Activated CD4-positive, alpha-beta T cell treated with anti-CD3 and anti-CD28 coated beads, Interleukin-2, amount 50 U/mL, for 1 hour (primary cell): ENCODE data around the gene TMEM252.

Source experiments
- DNase-seq: peaks from one replicate; pipeline ENCODE4 v3.0.0-alpha.2; 2020

Gene TMEM252, protein sequence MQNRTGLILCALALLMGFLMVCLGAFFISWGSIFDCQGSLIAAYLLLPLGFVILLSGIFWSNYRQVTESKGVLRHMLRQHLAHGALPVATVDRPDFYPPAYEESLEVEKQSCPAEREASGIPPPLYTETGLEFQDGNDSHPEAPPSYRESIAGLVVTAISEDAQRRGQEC

DNA sequence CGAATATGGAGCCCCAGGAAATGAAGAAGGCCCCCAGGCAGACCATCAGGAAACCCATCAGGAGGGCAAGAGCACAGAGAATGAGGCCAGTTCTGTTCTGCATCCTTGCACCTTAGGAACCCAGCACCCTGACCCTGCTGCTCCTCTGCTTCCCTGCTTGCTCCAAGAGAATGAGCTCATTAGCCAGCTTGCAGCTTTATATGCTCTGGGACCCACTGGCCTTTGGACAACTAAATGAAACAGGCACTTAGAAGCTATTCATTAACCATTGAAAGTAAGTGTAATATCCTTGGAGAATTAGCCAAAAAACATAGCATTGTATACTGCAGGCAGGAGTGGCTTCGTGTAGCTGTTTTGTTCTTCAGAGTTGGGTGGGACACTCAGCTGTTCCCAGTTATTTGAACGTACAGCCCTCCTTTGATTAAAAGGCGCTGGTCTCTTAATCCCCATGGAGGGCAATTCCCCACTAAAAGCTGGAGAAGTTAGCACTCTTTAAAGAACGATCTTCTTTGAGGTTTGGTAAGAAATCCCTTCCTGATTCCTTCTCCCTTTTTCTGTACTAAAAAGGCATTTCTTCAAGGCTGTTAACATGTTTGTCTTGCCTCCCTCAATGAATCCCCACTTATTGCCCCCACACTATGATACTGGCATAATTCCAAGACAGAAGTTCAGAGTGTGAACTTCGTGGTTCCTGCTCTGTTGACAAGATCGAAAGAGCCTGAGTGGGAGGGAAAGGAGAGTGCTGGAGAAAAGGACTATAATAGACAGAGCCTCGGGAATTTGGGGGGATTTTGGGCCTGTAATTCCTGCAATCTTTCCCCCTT, at the start of gene TMEM252:
Gene TMEM252 (minus strand): TSS at position 172 of the 824 bp plus-strand sequence. CDS start 69 bp downstream, at position 103.
- no peak for DNase-seq

DNA sequence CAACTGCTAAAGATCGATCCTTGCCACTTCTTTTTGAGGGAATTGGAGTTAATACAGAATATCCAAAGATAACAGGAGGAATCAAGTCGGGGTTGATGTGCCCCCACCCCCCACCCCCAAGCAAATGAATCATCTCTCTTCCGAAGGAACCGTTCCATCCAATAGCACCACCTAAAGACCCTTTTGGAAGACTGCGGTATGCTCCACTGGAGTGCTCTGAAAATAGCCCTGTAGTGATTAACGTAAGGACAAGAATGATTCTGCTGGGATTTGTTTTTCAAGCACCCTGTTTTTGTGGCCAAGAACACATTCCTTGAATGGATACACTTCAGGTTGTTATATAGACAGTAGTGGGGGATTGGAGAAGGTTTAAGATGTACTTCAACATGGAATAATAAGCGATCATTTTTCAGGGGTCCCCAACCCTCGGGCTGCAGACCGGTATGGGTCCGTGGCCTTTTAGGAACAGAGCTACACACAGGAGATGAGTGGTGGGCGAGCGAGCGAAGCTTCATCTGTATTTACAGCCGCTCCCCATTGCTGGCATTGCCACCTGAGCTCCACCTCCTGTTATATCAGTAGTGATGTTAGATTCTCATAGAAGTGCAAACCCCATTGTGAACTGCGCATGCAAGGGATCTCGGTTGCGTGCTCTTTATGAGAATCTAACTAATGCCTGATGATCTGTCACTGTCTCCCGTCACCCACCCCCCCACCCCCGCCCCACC, 44.5 kb upstream of the TMEM252 start:
- no peak for DNase-seq

DNA sequence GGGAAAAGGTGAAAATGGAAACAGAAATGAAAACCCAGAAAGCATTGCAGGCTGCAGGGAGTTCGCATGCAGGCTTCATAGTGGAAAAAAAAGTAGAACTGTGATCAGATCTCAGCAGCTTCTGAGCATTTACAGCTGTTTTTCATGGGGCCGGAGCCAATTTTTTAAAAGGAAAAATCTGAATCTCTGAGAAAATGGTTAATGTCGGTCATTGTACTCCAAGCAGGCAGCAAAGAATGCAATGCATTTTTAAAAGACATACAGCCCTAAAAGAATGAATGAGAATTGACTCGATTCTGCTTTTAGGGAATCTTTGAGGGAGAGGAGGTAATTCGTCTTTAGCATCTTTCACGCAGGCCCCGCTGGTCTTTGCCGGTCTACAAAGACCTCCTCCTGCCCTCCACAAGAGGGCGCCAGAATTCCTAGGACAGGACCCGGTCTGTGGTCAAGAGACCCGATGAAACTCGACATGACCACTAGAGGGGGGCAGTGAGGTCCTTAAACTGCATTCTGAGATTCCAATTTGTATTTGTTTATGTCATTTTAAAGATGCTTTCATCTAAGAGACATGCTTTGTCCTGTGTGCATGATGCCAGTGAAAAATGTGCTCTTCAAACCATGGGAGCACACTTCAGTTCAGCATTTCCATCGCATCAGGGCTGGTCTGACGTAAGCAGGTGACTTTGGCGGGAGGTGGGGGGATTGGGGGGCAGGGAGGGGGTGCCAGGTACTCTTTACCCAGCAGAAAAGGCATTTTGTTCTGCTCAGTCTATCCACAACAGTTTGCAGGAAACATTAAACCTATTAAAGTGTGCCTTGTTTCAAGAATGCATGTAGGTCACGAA, 43.7 kb upstream of the TMEM252 start:
- peak; percentile 82 for DNase-seq

DNA sequence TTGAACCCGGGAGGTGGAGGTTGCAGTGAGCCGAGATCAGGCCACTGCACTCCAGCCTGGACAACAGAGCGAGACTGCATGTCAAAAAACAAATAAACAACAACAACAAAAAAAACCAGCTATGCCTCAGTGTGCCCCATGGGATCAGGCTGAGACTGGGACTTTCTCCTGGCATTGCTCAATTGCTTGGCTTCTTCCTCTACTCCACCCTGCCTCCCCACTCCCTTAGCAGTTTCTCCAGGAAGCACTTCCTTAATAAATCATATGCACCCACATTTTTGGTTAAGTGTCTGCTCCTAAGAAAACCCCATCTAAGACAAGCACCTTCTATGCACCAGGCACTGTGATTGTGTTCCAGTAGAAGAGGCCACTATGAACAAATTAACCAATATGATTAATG, 41.0 kb upstream of the TMEM252 start:
- no peak for DNase-seq

DNA sequence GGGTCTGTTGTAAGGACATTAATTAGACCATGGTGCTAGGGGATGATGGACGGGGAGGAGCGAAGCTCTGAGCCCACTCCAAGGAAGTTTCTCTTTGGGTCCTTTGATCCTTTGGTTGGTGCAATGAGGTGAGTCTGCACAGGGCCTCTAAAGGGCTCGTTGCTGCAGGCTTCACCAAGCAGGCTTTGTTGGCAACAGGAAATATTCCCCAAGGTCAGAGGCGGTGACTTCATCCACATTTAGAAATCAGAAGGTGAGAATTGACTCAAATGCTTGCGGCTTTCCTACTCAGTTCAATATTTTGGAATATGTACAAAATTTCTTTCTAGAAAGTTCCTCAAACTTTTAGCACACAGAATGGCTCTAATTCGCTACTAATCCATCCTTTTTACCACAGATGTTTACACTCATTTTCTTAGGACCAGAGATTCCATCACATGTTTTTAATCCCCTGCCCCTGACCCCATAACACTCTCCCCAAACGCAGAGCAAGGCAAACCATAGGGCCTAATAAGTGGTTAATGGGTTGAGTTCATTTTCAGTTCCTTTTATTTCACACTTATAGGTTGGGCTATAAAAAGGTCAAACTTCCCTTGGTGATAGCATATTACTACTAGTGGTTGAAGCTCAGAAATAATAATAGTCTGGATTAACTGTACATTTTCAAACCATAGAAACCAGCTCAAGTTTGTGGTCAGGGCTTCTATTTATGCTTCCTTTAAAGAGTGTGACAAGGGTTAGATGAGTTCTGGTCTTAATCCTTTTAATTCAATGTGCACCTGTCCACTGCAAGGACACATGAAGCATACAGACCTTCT, 37.3 kb upstream of the TMEM252 start:
- no peak for DNase-seq

DNA sequence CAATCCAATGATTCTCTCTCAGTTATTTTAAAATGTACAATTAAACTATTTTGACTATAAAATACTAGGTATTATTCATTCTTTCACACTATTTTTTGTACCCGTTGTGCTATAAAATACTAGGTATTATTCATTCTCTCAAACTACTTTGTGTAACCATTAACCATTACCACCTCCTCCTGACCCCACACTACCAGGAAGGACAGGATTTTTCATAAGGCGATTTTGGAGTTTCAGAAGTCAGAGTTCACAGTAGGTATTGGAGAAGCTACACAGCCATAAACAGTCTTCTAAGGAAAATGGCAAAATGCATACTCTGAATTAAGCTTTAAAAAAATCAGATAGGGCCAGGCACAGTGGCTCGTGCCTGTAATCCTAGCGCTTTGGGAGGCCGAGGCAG, 35.1 kb upstream of the TMEM252 start:
- no peak for DNase-seq

DNA sequence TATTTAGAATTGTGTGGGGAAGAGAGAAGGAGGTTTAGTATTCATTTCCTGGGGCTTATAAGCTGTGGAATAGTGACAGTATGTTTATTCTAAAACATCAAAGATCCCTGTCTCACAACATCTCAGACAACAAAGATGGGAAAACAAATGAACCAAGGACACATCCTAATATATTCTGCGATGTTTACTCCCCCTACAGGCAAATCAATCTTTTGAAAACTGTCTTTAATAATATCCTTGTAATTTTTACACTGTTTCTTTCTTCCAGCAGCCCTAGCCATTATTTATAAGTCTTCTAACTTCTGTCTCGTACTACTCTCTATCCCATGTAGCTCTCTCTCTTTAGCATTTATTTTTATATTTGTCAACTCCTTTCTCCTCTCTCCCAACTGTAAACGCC, 33.5 kb upstream of the TMEM252 start:
- no peak for DNase-seq

DNA sequence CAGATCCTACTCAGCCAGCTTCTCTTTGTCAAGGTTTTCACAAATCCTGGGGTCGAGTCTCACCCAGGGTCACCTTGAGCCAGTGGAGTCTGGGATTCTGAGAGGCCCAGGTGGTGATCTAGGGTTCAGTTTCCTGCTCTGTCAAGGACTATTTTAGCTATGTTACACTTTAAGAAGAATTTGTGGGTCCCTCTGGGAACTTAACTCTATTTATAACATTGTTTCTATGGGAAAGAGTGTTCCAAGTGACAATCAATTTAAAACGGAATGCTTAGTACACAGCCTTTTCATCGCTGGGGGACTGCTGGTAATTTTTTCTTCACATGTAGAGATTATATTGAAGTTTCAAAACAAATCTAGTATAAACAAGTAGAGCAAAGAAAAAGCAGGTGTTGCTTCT, 26.9 kb upstream of the TMEM252 start:
- DNase-seq, result no peak

DNA sequence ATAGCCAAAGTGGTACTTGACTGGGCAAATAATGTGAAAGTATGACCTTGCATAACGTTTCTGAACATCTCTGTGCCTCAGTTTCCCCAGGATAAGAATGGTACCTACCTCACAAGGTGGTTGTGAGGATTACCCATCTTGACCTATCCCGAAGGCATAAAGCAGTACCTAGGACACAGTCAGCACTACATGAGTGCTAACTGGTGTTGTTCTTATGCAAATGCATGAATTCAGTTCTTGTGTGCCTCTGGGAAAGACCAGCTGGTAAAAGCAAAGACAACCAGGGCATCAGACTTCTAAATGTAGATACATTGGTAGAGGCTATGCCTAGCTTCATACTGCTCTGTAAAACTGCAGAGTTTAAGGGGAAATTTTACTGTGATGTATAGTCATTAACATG, 21.8 kb upstream of the TMEM252 start:
- DNase-seq, result no peak

DNA sequence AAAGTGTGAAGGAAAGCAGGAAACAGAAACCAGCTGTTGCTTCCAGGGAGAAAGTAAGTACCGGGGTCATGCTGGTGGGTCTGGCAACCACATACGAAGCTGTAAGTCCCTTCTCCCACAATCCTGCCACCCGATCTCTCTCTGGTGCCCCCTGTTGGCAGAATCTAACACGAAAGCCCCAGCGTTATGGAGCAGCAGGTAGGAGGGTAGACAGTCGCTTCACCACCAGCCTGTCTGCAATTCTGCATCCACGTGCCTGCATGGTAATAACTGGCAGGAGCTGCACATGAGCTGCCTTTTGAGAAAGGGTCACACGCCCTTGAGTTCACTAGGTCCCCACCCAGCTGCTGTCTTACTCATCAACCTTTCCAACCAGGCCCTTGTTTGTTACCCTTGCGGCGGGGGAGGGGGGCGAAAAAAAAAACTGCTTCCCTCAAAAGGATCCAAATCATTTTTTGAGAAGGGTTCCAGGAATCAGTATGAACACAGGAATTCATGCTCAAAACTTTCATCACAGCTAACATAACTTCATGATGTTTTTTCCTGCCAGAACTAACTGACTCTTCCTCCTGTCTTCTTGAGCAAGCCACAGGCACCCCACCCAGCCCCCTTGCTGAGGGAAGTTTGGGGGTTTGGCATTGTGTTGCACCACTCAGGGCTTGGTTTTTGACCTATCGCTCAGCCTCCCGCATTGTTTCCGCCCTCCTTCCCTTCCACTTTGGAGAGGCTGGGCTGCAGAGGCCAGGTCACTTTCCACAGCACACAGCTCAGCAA, 19.6 kb upstream of the TMEM252 start:
- DNase-seq, result peak; percentile 20

DNA sequence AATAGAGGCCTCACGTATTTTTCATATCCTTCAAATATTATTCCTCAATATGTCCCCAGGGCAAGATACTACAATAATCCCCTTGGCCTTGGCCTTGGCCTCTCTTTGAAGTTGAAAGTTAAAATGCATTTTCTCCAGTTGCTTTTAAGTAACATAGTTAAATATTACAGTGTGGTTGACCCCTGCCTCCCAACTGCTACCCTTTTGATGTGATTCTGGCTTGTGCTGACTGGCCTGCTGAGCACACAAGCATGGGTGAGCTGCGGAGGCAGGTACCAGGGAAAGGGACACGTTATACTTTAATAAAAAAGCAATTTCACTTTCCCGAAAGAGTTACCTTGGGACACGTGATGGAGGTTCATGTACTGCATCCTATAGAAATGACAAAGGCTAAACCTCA, 17.9 kb upstream of the TMEM252 start:
- no peak for DNase-seq

DNA sequence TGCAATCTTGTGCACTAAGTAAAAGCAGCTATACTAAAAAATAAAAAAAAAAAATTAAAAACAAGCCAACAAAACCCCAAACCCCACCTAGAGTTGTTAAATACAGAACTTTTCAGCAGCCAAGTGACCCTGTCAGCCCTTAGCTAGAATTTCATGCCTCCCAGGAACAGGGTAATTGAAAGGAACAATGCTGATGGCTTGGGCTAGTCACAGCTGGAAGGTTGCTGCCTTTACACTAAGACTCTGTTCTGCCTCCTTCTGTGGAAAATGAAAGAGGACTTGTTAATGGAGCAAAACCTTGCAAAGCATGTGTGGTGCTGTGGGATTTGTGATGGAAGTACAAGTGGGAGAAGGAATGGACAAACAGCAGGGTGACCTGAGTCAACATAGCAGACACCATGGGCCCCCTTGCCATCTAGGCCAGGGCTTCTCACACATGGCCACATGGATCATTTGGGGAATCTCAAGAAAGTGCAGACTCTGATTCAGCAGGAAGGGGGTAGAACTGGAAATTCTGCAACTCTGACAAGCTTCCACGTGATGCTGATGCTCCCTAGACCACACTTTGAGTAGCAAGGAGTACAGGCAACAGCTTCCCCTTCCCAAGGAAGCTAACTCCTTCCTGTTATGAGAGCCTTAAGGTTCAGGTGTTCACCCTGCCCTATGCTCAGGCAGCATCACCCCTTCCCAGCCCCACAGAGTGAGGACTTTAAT, 14.9 kb upstream of the TMEM252 start:
- no peak for DNase-seq

DNA sequence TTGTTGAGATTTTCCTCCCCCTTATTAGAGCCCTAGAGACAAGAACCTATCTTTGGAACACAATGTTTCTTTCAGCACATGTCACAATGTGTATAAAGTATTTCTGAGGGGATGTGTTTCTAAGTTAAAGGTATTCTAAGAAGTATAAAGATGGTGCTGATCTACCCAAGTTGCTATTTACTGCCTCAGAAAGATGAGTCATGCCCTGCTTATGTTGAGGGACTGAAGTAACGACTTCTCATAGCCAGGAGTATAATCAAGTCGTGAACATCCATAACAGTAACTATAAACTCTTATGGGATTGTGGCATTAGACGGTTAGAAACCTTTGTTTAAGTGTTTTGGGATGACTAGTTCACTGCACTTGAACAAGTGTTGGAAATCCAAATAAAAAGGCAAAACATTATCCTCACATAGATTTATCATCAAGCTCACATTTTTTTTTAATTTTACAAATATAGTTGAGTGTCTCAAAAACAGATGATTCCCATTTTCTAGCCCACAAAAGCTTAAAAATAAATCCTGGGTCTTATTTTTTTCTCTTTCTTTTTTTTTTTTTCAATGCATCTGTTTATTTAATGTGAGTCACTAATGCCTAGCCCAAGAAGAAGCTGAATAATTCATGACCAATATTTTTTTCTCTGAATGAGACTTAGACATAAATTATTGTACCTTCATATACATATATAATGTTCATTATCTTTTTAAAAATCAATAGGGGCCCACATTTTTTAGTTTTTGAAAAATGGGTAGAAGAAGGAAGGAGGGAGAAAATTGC, 12.2 kb upstream of the TMEM252 start:
- DNase-seq, result no peak

DNA sequence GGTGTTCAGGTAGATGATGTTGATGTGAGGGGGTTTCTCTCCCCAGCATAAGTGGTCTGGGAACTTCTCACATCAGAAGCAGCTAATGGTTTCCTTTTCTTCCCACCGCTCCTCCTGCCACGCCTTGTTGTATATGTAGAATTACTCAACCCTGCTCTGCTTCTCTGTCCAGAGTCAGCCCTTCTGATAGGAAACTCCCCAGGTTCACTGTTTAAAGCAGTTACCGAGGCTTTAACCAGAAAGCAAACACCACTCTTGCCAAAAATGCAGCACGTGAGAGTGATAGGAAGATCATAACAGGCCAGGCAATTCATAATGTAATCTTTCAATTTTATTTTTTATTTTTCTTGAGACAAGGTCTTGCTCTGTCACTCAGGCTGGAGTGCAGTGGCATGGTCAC, 10.5 kb upstream of the TMEM252 start:
- DNase-seq, result no peak

DNA sequence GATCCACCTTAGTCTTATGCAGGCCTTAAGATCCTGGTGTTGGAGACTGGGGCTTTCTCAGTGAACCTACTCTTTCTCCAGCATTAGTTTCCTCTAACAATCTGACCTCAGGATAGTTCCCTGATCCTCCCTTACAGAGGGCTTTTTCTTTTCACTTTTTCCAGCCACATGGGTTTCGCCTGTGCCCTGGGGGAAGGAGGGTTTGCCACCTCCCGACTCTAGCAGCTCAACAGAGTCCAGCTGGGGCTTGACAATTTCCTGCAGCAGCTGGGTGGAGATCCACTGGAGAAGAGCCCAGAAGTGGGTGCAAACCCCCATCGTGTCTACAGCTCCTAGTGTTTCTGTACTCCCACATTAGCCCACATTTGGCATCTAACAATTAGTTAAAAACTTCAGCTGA, 7.6 kb upstream of the TMEM252 start:
- DNase-seq, result no peak

DNA sequence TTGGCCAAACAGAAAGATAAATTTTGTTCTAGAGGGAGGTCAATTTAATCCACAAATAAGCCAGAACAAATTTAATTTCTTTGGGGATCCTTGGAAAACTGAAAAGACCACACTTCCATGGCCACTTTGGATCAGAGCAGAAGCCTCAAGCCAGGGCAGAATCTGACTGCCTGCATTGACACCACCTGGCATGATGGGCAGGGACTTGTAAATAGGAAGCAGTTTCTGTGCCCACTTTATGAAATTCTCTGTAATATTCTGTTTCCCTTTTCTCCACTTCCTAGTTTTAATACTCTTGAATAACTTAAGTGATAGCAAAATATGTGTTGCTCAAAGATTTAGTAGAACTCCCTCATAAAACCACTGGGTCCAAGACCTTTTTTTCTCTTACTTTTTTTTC, 6.7 kb upstream of the TMEM252 start:
- no peak for DNase-seq

DNA sequence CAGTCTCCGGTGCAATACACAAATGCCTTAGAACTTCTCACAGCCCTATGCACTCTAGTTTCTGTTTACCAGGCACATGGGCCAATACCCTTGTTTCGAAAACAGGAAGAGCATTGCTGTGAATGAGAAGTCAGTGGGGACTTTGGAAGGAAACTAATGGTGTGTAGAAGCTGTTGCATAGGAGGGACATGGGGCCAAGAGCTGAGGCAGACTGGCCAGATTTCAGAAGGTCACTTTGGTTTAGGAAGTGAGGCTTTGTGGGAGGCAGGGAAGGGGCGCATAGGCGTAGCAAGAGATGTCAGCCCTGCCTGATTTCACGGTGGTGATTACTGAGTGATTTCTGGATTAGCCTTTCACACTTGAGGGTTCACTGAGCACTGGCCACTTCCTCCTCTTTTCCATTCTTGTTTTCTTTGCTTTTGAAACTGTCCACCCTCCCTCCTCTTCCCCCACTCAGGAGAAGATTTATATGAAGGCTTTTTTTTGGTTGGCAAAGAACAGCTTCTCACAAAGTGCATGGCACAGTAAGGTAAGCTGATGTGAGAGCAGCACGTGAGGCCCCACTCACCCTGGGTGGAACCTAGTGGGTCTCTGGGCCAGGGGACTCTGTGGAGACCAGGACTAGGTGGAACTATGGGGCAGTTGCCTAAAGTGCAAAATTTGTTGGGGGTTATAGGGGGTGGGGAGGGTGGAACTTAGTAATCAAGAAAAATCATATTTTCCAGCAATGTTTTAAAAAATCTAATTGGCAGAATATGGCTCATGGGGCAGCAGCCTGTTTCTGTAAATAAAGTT, 6.1 kb upstream of the TMEM252 start:
- DNase-seq, result no peak

DNA sequence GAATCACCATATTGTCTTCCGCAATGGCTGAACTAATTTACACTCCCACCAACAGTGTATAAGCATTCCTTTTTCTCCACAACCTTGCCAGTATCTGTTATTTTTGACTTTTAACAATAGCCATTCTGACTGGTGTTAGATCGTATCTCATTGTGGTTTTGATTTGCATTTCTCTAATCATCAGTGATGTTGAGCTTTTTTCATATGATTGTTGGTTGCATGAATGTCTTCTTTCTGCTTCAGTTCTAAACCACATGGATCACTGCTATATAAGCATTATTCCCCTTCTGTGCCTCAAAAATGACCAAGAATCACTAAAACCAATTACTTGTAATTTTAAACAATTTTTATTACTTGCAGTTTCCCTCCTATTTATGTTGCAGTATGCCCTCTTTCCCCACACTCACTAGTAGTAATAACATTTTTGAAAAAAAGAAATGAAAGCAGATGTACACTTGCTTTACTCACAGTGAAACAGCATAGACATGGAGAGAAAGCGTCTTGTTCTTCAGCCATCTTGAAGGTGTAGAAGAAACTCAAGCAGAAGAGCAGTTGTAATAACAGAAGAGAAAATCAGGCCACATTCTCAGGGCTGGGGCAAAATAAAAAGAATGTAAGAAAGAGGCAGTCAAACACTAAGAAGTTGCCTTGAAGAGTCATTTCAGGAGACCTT, 4.5 kb upstream of the TMEM252 start:
- DNase-seq, result no peak
